NCI-H510A treated with DMSO at 0.1 percent for 48 hours (cell line): ENCODE results near the gene CADM2.
"Not testable (repeated sequence)": the region's sequence is repeated elsewhere in the genome, so short reads cannot be mapped to it uniquely, and the experiment has no call there.

Experiments used
- DNase-seq: peaks from one replicate; lab custom pipeline; 2025; lab: John Stamatoyannopoulos, UW

Gene CADM2

DNA sequence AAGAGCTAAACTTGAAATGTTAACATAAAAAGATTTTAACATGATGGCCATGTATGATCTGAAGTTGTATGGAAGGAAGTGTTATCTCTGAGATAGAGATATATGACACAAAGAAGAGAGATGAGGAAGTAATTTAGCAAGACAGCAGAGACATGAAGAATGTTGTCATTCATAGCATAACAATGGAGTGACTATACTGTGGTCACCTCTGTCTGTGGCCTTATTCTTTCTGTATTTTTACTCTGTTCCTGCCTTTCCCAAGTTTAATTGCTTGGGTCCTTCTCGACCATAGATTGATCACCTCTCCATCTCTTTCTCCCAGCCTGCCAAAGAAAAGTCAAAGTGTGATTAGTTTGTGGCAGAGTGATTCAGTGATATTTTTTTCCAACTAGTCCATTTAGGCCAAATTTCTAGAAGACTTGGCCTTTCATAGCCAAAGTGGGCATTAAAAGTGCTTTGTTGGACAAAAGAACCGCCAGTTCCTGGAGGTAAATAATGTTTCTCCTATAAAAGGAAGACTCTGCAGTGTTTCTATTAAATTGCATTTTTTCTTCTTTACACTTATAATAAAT is 711.9 kb downstream of the CADM2 start:
- DNase-seq: no peak

GRCh38 chr3:85672761-85673160 is 714.0 kb downstream of the CADM2 start:
- DNase-seq: no peak

DNA sequence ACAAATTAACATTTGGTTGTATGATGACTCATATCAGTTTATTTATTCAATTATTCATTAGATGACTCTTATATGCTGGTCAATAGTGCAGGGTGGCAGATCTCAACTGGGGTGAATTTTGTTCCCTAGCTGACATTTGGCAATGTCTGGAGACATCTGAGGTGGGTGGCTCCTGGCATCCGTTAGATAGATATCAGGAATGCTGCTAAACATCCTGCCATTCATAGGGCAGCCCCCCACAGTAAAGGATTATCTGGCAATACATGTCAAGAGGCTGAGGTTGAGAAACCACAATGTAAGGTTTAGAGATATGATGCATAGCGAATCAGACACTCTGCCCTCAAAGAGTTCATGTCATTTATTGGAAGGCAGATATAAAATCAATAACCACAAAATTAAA is 719.9 kb downstream of the CADM2 start:
- DNase-seq: no peak

- DNase-seq: no peak
Observed at GRCh38 chr3:85681906-85682305, 723.1 kb downstream of the CADM2 start.

DNA sequence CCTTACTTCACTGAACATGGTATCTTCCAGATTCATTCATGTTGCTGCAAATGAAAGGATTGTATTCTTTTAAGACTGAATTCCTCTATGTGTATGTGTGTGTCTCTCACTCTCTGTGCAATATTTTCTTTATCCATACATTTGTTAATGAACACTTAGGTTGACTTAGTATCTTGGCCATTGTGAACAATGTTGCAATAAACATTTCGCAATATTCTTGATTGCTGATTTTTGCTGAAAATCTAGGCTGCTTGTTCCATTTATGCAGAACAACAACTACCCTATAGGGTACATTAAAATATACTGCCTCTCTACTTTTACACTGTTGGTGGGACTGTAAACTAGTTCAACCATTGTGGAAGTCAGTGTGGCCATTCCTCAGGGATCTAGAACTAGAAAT is 732.4 kb downstream of the CADM2 start:
- no peak for DNase-seq

DNA sequence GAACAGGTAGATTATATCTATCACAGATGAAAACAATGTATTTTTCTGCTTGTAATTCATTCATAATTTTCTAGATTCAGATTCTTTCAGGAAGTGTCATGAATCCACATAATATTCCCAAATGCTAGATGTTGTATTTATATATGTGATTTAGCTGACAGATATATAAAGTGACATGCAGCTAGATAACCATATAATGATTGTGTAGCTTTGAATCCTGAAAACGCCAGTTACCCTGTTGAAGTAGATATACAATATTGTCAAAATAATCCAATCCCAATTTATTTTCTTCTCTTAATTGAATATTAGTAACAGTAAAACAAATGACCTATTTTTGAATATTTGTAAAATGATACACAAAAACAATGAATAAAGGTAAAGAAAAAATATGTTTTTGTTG is 738.4 kb downstream of the CADM2 start:
- no peak for DNase-seq

DNA sequence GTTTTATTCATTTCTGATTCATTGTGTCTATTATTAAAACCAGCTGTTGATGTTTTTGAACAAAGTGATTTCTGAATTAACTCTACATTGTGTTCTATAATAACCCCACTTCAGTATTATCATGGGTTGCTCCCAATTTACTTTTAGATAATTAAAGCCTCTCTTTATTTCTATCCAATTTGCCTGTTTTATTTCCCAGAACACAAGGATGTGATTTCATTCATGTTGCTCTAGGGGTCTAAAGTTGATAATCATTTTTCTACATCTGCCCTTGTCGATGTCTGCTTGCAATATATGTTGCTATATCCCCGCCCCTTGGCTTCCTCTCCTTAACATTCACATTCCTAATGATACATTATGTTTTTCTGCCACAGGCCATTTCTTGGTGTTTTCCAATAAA is 747.3 kb downstream of the CADM2 start:
- DNase-seq: no peak

GRCh38 chr3:85708325-85708724 is 749.5 kb downstream of the CADM2 start:
- DNase-seq: not testable (repeated sequence)

DNA sequence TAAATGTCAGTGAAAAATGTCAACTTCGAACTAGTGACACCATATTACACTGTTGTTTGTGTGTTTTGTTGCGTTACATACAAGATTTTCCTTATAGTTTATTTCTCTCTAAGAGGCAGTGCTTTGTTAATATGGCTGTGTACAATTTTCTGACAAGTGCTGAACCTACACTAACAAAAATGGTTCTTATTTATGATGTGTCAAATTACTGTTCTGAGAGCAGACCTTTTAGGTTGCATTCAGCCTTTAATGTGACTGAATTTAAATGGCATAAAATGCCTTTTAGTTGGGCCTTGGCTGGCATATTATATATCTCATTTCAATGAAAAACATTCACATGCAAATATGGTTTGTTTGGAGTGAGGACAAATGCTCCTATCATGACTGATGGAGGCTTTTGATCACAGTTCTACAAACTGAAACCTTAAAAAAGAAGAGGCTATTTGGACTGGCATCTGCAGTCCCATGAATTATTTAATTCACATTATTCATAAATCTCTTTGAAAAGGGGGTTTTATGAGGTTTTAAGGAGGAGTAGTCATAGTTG is 750.6 kb downstream of the CADM2 start:
- no peak for DNase-seq

- DNase-seq: no peak
Observed at GRCh38 chr3:85710490-85710889, 751.7 kb downstream of the CADM2 start.

- DNase-seq: no peak
Observed at GRCh38 chr3:85721409-85722145, 762.8 kb downstream of the CADM2 start.

- DNase-seq: no peak
Observed at GRCh38 chr3:85725809-85726208, 767.0 kb downstream of the CADM2 start.

GRCh38 chr3:85726241-85726640 is 767.5 kb downstream of the CADM2 start:
- DNase-seq: no peak

GRCh38 chr3:85737846-85738245 is 779.1 kb downstream of the CADM2 start:
- DNase-seq: no peak

DNA sequence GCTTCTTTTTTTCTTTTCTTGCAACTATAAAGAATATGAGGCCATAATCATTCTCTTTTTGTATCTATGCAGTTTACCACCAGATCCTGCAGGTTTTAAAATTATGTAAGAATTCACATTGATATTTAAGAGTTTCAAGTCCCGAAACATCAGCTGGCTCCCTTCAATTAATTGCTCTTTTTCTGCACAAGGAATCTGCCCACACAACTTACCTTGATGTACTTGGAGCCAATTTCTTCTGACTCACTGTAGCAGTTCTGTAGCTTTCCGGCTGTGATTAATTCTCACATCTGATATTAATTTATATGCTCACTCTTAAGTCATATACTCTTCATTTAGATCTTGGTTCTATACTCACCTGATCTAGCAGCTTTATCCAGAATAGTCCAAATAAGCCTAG is 781.8 kb downstream of the CADM2 start:
- no peak for DNase-seq

DNA sequence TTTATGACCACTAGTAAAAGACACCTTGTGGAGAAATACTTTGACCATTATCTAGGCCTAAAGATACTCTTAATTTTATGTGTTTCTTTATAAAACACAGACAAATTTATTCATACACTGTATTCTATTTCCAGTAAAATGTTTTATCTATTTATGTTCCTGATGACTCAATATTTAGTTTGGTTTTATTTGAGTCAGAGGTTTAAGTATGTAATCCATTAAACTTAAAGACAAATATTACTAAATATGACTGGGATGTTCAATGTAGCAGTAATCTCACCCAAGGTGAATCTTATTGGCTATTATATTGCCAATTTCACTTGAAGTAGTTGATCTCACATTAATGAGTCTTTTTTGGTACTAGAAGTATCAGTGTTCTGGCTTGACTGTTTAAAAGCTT is 799.7 kb downstream of the CADM2 start:
- DNase-seq: no peak

DNA sequence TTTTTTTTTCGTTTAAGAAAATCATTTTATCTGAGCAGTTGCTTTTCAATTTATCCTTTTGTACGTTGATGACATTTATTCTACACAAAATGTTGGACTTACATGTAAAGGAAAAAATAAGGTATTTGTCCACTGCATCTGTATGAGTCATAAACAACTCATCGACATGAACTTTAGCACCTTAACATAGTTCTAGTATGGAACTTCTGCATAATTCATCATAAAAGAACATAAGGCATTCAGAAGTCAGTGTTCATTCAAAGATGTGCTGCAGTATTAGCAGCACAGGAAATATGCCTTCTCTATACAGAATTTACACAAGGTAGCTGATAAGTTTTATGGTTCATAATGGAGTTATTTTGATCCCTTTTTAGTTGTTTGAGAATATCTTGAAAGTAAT is 801.6 kb downstream of the CADM2 start:
- no peak for DNase-seq

GRCh38 chr3:85780806-85781205 is 822.0 kb downstream of the CADM2 start:
- no peak for DNase-seq

DNA sequence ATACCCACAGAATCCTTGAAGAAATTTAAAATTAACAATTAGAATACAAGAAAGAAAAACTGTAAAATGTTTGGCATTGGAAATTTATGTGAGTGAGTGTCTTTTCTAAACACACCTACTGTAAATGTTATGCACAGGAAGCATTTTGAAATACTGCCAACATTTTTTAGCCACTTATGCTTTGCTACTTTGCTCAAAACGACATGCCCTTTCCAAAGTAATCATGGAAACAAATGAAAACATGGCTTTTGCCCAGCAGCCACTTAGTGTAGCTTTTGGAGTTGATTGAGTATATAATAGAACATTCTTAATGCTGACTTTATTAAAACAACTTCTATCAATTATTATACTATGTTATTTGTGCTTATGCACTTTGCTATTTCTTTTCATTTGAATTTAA is 823.0 kb downstream of the CADM2 start:
- DNase-seq: peak; percentile 8

DNA sequence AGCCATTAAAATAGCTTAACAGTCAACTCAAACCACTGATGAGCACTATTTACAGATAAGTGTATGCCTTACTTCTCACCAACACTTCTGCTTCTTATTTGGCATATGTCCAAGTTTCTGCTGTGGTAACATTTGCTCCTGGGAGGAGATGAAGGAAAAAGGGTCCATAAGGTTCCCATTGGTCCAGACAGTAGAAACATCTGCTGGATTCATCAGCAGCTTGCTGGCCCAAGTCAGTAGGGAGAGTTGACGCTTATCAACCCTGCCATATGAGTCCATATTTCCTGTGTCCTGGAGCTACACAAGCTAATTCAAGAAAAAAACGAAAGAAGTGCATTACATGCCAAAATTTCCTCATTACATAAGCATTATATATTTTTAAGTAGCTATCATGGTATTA is 824.5 kb downstream of the CADM2 start:
- DNase-seq: peak; percentile 16

DNA sequence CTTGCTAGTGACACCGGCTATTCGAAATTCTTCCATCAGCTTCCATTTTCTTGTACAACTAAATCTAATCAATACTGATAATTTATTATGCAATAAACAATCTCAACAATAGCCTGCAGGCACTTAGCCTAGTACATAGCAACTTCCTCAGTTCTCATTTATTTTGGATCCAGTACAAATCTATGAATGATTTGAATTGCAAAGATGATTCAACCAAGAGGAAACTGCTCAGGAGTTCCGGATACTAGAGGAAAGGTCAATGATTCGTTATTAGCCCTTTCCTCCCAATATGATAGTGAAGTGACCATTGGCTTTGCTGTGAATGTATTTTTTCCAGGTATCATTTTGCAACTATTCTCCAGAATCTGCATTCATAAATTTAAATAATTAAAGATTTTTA is 827.0 kb downstream of the CADM2 start:
- DNase-seq: no peak

- DNase-seq: no peak
Observed at GRCh38 chr3:85790445-85791030, 831.7 kb downstream of the CADM2 start.

DNA sequence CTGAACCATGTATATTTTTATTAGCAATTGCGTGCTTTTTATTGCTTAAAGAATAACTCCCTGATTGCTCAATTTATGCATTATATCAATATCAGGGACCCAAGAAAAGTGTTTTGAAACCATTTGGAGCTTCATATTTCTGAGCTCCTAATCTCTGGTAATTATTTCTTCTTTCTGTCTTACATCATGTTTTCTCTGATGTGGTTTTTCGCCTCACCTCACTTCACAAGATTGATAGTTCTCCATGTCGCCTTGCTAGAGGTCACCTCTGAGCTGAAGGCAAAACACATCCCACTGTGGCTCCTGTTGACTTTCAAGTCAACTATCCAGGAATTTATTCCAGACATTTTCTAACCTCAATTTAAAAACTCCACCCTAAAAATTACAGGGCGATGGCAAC is 837.4 kb downstream of the CADM2 start:
- DNase-seq: no peak
